ENCODE results near the gene HORMAD2.
A peak's percentile ranks its signal among the peaks of the same experiment; 100 is the strongest.

HORMAD2 gene

DNA sequence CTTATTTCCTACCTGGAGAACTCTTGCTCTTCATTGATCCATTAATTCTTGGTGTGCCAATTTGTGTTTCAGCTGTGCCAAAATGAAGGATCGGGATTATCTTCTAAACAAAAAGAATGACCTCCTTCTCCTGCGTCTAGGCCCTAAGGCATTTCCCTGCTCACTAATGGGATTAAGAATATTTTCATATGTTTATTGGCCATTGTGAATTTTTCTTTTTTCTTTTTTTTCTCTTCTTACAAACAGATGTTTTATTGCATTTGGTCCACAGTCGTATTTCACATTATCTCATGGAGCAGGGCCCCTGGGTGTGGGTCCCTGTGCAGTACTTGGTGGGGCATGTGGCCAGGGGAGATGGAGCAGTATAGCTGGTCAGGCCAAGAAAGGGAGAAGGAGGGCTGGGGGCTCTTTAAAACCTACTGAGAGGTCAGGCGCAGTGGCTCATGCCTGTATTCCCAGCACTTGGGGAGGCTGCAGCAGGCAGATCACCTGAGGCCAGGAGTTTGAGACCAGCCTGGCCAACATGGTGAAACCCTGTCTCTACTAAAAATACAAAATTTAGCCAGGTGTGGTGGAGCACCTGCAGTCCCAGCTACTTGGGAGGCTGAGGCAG, 35.3 kb upstream of the HORMAD2 start:
- TF ChIP-seq, protein P1, sequence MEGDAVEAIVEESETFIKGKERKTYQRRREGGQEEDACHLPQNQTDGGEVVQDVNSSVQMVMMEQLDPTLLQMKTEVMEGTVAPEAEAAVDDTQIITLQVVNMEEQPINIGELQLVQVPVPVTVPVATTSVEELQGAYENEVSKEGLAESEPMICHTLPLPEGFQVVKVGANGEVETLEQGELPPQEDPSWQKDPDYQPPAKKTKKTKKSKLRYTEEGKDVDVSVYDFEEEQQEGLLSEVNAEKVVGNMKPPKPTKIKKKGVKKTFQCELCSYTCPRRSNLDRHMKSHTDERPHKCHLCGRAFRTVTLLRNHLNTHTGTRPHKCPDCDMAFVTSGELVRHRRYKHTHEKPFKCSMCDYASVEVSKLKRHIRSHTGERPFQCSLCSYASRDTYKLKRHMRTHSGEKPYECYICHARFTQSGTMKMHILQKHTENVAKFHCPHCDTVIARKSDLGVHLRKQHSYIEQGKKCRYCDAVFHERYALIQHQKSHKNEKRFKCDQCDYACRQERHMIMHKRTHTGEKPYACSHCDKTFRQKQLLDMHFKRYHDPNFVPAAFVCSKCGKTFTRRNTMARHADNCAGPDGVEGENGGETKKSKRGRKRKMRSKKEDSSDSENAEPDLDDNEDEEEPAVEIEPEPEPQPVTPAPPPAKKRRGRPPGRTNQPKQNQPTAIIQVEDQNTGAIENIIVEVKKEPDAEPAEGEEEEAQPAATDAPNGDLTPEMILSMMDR (IDR thresholded peaks at IDR 0.05; ENCODE audit: insufficient read depth, low read depth, low read length, missing control alignments), result no peak
- H3K4me3 ChIP-seq (ENCODE audit: low read depth, low read length), result no peak overlapping the region
- no peak for DNase-seq (ENCODE audit: low read depth)

DNA sequence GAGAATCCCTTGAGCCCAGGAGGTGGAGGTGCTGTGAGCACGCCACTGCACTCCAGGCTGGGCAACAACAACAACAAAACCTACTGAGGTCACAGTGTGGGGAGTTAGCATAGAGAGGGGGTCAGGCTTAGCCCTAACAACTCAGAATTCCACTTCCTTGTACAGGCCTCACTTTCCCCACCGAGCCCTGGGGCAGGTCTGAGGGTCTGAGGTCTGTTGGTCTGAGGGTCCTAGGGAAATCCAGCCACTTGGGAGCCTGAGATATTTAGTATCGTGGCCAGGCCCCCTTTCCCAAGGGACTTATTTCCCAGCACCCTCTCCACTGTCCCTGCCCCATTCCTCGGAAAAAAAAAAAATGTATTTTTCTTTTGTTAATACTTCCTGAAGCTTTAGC, 34.8 kb upstream of the HORMAD2 start:
- TF ChIP-seq, protein P1 (IDR thresholded peaks at IDR 0.05; ENCODE audit: insufficient read depth, low read depth, low read length, missing control alignments), result no peak
- no peak overlapping the region for H3K4me3 ChIP-seq (ENCODE audit: low read depth, low read length)
- DNase-seq (ENCODE audit: low read depth), result no peak

DNA sequence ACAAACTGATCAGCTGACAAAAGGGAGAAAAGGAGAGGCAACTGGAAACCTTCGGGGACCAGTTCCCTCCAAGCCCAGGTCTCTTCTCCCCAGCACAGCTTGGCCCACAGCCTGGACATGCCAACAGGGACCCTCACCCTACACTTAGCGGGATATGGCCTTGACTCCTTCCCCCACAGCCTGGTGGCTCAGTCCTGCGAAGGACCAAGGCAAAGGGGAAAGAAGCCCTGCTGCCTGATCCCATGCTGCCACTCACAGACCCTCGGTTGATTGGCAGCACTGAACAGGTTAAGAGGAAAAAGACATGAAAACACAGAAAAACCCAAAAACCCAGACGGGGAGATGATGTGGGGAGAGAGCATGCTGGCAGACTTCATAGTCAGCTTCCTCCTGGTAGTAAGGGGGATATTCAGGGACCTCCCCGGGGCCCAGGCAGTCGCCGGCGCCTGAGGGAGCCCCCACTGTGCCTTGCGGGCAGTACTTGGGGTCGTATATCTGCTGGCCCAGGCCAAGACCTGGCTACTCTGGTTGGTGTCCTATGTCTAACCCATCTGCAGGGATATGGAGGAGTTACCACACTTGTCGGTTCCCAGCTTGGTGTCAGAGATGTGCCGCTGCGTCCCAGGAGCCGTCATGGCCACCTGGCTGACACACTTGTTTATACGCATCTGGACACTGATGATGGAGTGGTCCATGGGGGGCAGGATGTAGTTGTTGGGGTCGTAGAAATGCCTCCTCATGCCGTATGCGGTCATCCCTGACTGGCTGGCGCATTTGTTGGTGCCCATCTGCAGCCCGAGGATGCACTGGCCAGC, 34.2 kb upstream of the HORMAD2 start:
- TF ChIP-seq, protein P1 (IDR thresholded peaks at IDR 0.05; ENCODE audit: insufficient read depth, low read depth, low read length, missing control alignments), result no peak
- no peak for DNase-seq (ENCODE audit: low read depth)
- H3K4me3 ChIP-seq (ENCODE audit: low read depth, low read length), result no peak overlapping the region

DNA sequence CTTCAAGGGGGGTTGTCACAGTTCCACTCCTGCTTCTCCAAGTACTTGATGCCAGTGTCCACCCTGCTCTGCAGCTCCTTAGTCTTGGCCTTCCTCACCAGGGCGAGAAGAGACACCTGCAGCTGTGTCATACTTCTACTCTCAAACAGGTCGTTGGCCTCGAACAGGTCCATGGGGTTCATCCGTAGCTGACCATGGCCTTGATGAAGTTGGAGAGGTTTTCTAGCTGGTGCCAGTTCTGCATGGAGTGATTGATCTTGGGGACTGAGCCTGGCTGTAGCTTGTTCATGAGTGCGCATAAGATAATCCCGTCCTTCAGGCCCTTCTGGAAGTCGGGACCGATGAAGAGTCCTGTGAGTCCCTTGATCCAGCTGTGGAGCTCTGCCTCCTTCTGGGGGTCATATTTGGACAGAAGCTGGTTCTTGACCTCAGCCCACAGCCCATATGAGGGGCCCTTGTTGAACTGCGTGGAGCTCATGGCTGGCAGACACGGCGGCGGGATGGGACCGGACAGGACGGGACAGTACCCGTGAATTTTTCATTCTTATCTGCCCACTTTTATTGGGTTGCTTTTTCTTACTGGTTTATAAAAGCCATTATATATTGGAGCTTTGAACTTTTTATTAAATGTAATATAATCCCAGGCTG, 33.4 kb upstream of the HORMAD2 start:
- DNase-seq (ENCODE audit: low read depth), result no peak
- TF ChIP-seq, protein P1 (IDR thresholded peaks at IDR 0.05; ENCODE audit: insufficient read depth, low read depth, low read length, missing control alignments), result no peak
- H3K4me3 ChIP-seq (ENCODE audit: low read depth, low read length), result no peak overlapping the region

DNA sequence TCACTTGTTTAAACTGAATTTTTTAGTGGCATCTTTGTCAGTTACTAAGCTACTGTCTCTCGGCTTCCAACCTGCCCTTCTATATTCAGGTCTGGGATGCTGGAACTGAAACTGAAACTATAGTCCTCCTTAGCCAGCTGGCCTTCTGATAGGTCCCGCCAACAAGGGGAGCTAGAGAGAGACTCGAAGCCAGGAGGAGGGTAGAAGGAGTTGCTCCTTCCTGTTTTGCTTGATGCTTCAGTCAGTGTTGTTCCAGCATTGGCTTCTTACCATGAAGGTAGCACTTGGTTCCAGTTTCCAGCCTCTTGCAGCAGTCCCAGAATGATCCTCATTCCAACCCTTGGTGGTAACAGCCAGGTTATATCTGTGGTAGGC, 32.9 kb upstream of the HORMAD2 start:
- peak; percentile 29 for DNase-seq (ENCODE audit: low read depth)
- no peak overlapping the region for H3K4me3 ChIP-seq (ENCODE audit: low read depth, low read length)
- TF ChIP-seq, protein P1 (IDR thresholded peaks at IDR 0.05; ENCODE audit: insufficient read depth, low read depth, low read length, missing control alignments), result no peak

DNA sequence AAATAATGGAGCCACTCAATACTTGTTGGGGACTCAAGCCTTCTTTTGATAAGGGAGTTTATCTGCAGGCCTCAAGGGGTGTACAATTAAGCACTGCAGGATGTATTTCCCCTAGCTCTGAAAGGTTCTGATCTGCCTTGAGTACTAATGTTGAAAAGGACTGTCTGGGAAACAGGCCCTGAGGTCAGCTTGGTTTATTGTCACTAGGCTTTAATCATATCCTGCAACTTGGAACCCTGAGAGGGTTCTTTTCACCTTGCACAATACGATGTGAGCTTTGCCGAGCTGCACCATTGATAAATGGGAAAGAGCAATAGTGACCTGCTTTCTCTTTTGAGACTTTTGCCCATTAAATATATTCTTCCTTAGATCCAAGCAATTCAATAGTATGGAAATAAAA, 31.6 kb upstream of the HORMAD2 start:
- H3K4me3 ChIP-seq (ENCODE audit: low read depth, low read length), result no peak overlapping the region
- no peak for DNase-seq (ENCODE audit: low read depth)
- TF ChIP-seq, protein P1 (IDR thresholded peaks at IDR 0.05; ENCODE audit: insufficient read depth, low read depth, low read length, missing control alignments), result no peak
